ENCODE results near the gene ACLY. TPM values are rescaled to one million over a fixed set of nuclear protein-coding genes. Genes with fewer than 3 reads are reported as not detected.
A peak's percentile ranks its signal among the peaks of the same experiment; 100 is the strongest.

Gene ACLY
- total RNA-seq, 4 donors from 2014 or later: 91.6 to 133 (median 111) TPM

DNA sequence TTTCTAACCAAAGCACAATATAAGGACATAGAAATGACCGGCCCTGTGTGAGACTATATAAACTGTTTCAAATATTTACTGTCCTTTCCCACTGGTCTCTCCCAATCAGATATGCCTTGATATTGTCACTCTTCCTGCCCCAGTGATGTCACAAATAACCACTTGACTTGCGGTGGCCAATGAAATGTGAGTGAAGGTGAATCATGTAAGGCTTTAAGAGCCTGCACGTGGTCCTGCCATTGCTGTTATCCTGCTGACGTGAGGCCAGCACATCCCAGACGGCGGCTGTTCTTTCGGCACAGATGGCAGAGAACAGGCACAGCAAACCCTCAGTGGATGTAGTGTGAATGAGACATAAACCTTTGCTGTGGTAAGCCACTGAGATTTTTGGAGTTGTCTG, 48.1 kb downstream of the ACLY start:
- DNase-seq (ENCODE audit: low spot score) (no peak), ATAC-seq (ENCODE audit: low FRiP score) (no peak)
- TF ChIP-seq, protein P1, sequence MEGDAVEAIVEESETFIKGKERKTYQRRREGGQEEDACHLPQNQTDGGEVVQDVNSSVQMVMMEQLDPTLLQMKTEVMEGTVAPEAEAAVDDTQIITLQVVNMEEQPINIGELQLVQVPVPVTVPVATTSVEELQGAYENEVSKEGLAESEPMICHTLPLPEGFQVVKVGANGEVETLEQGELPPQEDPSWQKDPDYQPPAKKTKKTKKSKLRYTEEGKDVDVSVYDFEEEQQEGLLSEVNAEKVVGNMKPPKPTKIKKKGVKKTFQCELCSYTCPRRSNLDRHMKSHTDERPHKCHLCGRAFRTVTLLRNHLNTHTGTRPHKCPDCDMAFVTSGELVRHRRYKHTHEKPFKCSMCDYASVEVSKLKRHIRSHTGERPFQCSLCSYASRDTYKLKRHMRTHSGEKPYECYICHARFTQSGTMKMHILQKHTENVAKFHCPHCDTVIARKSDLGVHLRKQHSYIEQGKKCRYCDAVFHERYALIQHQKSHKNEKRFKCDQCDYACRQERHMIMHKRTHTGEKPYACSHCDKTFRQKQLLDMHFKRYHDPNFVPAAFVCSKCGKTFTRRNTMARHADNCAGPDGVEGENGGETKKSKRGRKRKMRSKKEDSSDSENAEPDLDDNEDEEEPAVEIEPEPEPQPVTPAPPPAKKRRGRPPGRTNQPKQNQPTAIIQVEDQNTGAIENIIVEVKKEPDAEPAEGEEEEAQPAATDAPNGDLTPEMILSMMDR (IDR thresholded peaks at IDR 0.05): no peak

DNA sequence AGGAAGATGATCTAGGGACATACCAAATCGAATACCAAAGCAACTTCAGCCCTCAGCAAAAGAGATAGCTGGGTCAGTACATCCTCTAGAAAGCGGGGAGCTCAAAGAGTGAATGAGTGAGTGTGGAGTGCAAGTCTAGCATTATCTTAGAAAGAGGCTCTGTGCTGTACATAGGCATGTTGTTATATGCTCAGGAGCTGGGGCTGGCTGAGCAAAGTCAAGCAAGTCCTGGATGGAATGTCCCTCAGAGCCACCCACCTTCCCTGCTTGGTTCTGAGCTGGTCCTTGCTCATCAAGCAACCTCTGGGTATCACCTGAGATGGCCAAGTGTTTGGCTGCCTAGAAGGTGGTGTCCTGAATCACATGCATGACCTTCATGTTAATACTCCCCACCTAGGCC, 48.7 kb downstream of the ACLY start:
- TF ChIP-seq, protein P1 (IDR thresholded peaks at IDR 0.05): no peak
- DNase-seq (ENCODE audit: low spot score) (no peak), ATAC-seq (ENCODE audit: low FRiP score) (no peak)

DNA sequence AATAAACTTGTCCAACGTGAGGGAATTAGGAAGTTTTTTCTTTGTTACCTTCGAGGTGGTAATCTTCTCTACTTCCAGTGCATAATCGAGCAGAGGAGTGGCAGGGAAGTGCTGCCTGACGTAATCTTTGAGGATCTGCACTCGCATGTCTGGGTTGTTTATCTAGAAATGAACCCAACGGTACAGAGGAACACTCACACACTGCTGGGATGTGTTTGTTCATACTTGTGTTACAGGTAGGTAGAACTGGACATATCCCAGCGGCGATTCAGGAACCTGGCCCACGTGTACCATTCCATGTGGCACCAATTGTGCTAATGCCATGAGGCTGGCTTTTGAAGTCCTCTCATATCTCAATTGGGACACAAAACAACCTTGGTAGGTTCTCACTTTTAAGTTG, 49.3 kb downstream of the ACLY start:
- TF ChIP-seq, protein P1 (IDR thresholded peaks at IDR 0.05): no peak
- ATAC-seq (ENCODE audit: low FRiP score): no peak
- no peak for DNase-seq (ENCODE audit: low spot score)

DNA sequence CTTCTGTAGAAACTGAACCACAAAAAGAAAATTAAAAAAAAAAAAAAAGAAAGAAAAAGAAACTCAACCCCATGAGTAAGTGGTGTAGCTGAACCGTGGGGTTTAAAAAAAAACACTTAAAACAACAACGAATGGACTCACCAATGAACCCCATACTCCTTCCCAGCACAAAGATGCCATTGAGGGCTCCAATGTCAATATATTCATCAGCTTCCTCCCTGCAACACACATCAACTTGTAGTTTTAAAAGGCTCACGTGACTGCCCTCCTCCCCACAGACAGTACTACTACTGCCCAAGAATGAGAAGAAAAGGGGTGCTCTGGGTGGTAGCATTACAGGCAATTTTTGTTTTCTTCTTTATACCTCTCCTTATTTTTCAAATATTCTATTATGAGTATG, 50.2 kb downstream of the ACLY start:
- ATAC-seq (ENCODE audit: low FRiP score) (no peak), DNase-seq (ENCODE audit: low spot score) (no peak)

DNA sequence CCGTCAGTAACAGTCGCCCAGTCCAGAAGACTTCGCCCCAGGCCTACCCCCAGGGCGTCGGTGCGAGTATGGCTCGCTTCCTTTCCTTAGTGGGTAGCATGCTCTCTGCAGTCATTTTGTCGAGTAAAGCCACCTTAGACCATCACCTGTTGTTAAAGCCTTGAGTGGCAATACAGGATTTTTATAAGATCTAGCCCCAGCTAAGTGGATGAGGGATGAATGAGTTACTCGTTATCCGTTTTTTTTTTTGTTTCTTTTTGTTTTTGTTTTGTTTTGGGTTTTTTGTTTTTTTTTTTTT, 53.2 kb downstream of the ACLY start:
- TF ChIP-seq, protein P1 (IDR thresholded peaks at IDR 0.05): no peak
- ATAC-seq (ENCODE audit: low FRiP score): no peak
- no peak for DNase-seq (ENCODE audit: low spot score)

More for the DNA sequence above, 50.2 kb downstream of the ACLY start:
- TF ChIP-seq, protein P1 (IDR thresholded peaks at IDR 0.05): no peak

DNA sequence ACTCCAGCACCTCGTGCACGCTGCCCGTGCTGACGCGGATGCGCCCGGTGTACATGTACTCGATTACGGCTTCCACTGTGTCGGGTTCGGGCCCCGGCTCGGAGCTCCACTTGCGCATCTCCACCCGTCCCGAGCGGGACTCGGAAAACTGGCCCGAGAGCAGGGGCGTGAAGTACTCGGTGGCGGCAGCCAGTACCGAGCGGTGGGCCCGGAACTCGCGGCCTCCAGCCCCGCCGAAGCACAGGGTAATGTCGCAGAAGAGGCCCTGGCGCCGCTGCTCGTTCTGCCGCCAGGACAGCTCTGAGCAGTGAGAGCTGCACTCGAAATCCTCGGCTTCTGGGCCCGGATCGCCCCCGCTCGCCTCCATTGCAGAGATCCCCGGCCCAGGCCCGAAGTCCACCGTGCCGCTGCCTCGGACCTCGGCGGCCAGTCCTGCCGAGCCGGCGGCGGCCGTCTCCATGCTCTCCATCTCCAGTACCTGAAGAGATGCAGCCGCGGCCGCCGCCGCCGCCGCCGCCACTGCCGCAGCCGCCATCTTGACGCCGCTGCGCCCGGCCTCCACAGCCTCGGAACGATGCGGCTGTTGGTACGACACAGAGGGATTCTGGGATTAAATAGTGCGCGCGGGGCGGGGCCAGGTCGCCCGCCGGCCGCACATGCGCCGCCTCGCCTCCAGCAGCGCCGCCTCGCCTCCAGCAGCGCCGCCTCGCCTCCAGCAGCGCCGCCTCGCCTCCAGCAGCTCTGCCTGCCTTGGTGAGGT, 53.7 kb downstream of the ACLY start, which contains the start of gene KLHL11:
Gene KLHL11, minus strand, starts transcription at position 588 of the 760 bp plus-strand sequence. Its CDS starts 53 bp downstream, at position 535.
- TF ChIP-seq, protein P1 (IDR thresholded peaks at IDR 0.05): no peak

DNA sequence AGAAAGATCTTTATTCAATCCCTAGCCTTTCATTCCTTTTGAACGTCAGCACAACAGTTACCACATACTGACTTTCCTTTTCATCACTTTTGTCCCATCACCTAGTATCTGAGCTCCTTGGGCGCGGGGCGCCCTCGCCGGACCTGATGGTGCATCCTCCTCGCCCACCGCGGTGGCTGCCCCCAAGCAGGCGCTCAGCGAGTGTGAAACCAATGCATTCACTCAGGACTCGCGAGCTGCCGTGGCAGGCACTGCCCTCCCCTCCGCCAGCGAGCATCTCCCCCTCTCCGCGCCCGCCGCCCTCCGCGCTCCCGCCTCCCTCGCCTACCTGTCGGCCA, 54.3 kb downstream of the ACLY start:
- DNase-seq (ENCODE audit: low spot score): no peak
- TF ChIP-seq, protein P1 (IDR thresholded peaks at IDR 0.05): no peak
- ATAC-seq (ENCODE audit: low FRiP score): no peak

More for the DNA sequence above, 53.7 kb downstream of the ACLY start, which contains the start of gene KLHL11:
- DNase-seq (ENCODE audit: low spot score) (peak; percentile 65), ATAC-seq (ENCODE audit: low FRiP score) (peak; percentile 93)
